ENCODE data around the gene RAPGEF2. TPM values are rescaled to one million over a fixed set of nuclear protein-coding genes. Genes with fewer than 3 reads are reported as not detected.

The RAPGEF2 gene
- total and polyA plus RNA-seq, 2 experiments from 2014 or later = 10.2 to 63.1 TPM

DNA sequence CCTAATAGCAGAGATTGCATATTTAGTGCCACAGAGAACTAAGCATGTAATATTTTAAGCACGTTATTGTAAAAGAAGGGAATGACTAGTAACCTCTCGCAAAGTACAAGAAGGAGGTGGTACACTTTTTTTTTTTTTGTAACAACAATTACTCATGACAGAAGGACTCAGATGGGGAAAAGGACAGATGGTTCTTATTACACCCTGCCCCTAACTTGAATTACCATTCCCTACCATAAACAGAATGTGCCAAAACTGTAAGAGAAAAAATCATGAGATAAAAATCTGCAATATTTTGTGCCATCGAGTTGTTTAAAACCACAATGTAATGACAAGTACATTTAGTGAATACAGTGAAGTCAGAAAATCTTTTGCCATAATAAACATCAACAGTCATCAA, 33.0 kb upstream of the RAPGEF2 start (continued):
- TF ChIP-seq CREB1 (CRISPR knock-in tag; IDR thresholded peaks at IDR 0.05; ENCODE audit: low read depth) (no peak), STAT1 (IDR thresholded peaks at IDR 0.05; ENCODE audit: unreplicated experiment) (no peak), NANOG (IDR thresholded peaks at IDR 0.05; ENCODE audit: borderline replicate concordance) (no peak), ZNF114 (CRISPR knock-in tag; IDR thresholded peaks at IDR 0.05) (no peak), ZNF331 (CRISPR knock-in tag; IDR thresholded peaks at IDR 0.05; ENCODE audit: low read depth) (no peak), EZH2 (IDR thresholded peaks at IDR 0.05; ENCODE audit: low read depth, unreplicated experiment) (no peak)
- TF ChIP-seq, protein P1, sequence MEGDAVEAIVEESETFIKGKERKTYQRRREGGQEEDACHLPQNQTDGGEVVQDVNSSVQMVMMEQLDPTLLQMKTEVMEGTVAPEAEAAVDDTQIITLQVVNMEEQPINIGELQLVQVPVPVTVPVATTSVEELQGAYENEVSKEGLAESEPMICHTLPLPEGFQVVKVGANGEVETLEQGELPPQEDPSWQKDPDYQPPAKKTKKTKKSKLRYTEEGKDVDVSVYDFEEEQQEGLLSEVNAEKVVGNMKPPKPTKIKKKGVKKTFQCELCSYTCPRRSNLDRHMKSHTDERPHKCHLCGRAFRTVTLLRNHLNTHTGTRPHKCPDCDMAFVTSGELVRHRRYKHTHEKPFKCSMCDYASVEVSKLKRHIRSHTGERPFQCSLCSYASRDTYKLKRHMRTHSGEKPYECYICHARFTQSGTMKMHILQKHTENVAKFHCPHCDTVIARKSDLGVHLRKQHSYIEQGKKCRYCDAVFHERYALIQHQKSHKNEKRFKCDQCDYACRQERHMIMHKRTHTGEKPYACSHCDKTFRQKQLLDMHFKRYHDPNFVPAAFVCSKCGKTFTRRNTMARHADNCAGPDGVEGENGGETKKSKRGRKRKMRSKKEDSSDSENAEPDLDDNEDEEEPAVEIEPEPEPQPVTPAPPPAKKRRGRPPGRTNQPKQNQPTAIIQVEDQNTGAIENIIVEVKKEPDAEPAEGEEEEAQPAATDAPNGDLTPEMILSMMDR (conservative IDR thresholded peaks at IDR 0.05; ENCODE audit: low read depth in 2 of 2) = no peak
- TF ChIP-seq, protein P2, sequence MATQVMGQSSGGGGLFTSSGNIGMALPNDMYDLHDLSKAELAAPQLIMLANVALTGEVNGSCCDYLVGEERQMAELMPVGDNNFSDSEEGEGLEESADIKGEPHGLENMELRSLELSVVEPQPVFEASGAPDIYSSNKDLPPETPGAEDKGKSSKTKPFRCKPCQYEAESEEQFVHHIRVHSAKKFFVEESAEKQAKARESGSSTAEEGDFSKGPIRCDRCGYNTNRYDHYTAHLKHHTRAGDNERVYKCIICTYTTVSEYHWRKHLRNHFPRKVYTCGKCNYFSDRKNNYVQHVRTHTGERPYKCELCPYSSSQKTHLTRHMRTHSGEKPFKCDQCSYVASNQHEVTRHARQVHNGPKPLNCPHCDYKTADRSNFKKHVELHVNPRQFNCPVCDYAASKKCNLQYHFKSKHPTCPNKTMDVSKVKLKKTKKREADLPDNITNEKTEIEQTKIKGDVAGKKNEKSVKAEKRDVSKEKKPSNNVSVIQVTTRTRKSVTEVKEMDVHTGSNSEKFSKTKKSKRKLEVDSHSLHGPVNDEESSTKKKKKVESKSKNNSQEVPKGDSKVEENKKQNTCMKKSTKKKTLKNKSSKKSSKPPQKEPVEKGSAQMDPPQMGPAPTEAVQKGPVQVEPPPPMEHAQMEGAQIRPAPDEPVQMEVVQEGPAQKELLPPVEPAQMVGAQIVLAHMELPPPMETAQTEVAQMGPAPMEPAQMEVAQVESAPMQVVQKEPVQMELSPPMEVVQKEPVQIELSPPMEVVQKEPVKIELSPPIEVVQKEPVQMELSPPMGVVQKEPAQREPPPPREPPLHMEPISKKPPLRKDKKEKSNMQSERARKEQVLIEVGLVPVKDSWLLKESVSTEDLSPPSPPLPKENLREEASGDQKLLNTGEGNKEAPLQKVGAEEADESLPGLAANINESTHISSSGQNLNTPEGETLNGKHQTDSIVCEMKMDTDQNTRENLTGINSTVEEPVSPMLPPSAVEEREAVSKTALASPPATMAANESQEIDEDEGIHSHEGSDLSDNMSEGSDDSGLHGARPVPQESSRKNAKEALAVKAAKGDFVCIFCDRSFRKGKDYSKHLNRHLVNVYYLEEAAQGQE (IDR thresholded peaks at IDR 0.05; ENCODE audit: unreplicated experiment) = no peak
- TF ChIP-seq, protein P3, sequence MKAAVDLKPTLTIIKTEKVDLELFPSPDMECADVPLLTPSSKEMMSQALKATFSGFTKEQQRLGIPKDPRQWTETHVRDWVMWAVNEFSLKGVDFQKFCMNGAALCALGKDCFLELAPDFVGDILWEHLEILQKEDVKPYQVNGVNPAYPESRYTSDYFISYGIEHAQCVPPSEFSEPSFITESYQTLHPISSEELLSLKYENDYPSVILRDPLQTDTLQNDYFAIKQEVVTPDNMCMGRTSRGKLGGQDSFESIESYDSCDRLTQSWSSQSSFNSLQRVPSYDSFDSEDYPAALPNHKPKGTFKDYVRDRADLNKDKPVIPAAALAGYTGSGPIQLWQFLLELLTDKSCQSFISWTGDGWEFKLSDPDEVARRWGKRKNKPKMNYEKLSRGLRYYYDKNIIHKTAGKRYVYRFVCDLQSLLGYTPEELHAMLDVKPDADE (IDR thresholded peaks at IDR 0.05) = no peak

DNA sequence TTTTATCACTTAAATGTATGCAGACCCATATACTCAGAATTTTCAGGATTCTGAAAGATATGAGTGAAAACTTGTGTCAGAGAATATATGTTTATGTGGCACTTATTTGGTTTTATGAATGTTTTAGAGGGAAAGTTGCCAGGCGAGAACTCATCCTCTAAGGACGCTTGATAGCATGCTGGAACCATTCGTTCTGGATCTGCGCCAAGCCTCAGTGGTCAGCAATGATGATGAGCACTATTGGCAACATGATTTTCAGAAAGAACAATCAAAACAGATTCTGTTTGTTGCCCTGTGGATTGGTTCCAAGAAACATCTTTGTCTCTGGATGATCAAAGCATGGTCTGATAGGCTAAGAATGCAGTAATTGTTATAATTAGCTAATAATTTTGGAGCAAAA, 32.1 kb upstream of the RAPGEF2 start:
- no peak for DNase-seq (ENCODE audit: low spot score)

More for the DNA sequence above, 32.1 kb upstream of the RAPGEF2 start:
- H3K27ac ChIP-seq (ENCODE audit: low read depth) = peak overlapping the region; percentile 83; the same call in 1 of the 2 replicates
- no peaks in the 10 kb centered on the region for H3K27me3 ChIP-seq (ENCODE audit: insufficient read depth)
- H3F3A ChIP-seq (replicated peaks; ENCODE audit: low read depth) = no peaks in the 10 kb centered on the region; the same call in 1 of the 2 replicates
- H3K36me3 ChIP-seq (ENCODE audit: insufficient read depth) = no peaks in the 10 kb centered on the region
- ATAC-seq = no peak
- no peak overlapping the region for H3K4me3 ChIP-seq
- Mint-ChIP-seq H3K4me1 (peaks cover 17% of the 10 kb centered on the region), H3K27ac (peak overlapping the region; percentile 51), H3K9me3 (no peaks in the 10 kb centered on the region), H3K36me3 (ENCODE audit: low read depth) (no peaks in the 10 kb centered on the region), H3K27me3 (ENCODE audit: insufficient read depth, low read depth, poor library complexity) (peaks cover 5% of the 10 kb centered on the region), H3K4me3 (no peak overlapping the region)
- H3K4me1 ChIP-seq (ENCODE audit: insufficient read depth) = peaks cover 26% of the 10 kb centered on the region
- H3K9me2 ChIP-seq (ENCODE audit: insufficient read depth) = no peaks in the 10 kb centered on the region; the same call in 1 of the 2 replicates
- no peak overlapping the region for H3K4me2 ChIP-seq
- no peak for TF ChIP-seq JUNB (IDR thresholded peaks at IDR 0.05; ENCODE audit: unreplicated experiment)
- TF ChIP-seq EZH2phosphoT487 (IDR thresholded peaks at IDR 0.05; ENCODE audit: unreplicated experiment) = no peak
- TF ChIP-seq NANOG (IDR thresholded peaks at IDR 0.05; ENCODE audit: borderline replicate concordance) = no peak
- H3K79me2 ChIP-seq (replicated peaks; ENCODE audit: insufficient read depth) = no peaks in the 10 kb centered on the region
- H2AFZ ChIP-seq = no peak overlapping the region
- H4K20me1 ChIP-seq (replicated peaks; ENCODE audit: insufficient read depth) = no peaks in the 10 kb centered on the region
